NCI-H748 (cell line): Measurements from ENCODE around the gene SLC25A44.

Source experiments
- DNase-seq: peaks from one replicate; lab custom pipeline; 2025; ENCODE audit not compliant: unreplicated experiment; lab: John Stamatoyannopoulos, UW

The SLC25A44 gene

DNA sequence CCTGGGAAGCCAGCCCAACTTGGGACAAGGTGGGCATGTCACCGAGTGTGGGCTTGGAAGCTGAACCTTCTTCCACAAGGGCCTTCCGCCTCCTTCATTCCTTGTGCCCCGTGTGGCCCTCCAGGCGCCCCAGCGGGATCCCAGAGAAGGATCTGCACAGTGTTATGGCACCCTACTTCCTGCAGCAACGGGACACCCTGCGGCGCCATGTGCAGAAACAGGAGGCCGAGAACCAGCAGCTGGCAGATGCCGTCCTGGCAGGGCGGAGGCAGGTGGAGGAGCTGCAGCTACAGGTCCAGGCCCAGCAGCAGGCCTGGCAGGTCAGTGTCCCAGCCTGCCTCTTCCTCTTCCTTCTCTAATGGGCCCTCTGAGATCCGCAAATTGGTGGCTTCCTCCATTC is 42.3 kb downstream of the SLC25A44 start:
- DNase-seq: no peak

GRCh38 chr1:156238248-156238647 is 44.3 kb downstream of the SLC25A44 start:
- no peak for DNase-seq

DNA sequence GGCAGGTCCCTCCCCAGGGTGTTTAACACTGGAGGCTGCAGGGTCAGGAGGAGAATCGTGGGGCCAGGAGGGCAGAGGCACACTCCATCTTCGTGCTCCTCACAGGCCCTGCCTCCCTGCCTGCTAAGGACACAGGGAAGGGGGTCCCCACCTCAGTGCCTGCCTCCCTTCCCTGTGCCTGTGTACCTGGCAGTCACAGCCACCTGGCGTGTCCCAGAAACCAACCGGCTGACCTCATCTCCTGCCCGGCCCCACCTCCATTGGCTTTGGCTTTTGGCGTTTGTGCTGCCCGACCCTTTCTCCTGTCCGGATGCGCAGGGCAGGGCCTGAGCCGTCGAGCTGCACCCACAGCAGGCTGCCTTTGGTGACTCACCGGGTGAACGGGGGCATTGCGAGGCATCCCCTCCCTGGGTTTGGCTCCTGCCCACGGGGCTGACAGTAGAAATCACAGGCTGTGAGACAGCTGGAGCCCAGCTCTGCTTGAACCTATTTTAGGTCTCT is 47.5 kb downstream of the SLC25A44 start:
- no peak for DNase-seq

- no peak for DNase-seq
Measured at GRCh38 chr1:156241926-156242325, 48.0 kb downstream of the SLC25A44 start, which contains the start of gene BGLAP. Gene BGLAP, plus strand, starts transcription at chr1:156242184. Its CDS starts 48 bp downstream, at chr1:156242232.

DNA sequence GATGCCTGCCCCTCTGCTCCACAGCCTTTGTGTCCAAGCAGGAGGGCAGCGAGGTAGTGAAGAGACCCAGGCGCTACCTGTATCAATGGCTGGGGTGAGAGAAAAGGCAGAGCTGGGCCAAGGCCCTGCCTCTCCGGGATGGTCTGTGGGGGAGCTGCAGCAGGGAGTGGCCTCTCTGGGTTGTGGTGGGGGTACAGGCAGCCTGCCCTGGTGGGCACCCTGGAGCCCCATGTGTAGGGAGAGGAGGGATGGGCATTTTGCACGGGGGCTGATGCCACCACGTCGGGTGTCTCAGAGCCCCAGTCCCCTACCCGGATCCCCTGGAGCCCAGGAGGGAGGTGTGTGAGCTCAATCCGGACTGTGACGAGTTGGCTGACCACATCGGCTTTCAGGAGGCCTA is 48.8 kb downstream of the SLC25A44 start:
- DNase-seq: no peak

DNA sequence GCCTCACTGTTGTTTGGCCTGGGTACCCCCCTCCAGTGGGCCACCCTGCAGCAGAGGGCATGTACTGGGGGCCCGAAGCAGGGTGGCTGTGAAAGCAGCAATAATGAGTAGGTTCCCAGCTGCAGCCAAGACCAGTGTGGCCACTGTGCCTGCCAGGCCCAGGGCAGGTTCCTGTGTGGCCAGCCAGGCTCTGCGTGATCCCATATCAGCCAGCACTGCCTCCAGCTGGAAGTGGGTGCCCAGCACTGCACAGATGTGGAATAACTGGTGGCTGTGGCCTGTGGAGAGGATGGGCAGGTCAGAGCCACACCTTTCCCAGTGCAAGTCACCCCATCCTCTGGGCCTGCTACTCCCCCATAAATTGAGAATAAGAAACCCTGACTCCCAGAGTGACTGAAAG is 50.2 kb downstream of the SLC25A44 start:
- DNase-seq: no peak

DNA sequence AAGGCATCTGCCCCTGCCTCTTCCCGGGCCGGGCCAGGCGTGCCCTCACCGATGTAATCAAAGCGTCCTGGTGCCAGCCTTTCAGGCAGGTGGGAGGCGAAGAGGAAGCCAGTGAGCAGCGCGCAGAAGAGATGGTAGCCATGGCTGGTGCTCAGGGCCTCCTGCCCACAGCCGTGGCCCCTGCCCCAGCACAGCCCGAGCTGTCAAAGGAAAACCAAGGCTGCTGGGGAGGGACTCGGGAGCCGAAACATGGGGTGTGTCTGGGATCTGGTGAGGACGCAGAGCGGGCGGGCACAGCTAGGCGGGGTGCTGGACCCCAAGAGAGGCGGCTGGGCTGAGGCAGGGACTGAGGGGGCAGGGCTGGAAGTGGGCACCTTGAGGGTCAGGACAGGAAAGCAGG is 50.8 kb downstream of the SLC25A44 start:
- no peak for DNase-seq

DNA sequence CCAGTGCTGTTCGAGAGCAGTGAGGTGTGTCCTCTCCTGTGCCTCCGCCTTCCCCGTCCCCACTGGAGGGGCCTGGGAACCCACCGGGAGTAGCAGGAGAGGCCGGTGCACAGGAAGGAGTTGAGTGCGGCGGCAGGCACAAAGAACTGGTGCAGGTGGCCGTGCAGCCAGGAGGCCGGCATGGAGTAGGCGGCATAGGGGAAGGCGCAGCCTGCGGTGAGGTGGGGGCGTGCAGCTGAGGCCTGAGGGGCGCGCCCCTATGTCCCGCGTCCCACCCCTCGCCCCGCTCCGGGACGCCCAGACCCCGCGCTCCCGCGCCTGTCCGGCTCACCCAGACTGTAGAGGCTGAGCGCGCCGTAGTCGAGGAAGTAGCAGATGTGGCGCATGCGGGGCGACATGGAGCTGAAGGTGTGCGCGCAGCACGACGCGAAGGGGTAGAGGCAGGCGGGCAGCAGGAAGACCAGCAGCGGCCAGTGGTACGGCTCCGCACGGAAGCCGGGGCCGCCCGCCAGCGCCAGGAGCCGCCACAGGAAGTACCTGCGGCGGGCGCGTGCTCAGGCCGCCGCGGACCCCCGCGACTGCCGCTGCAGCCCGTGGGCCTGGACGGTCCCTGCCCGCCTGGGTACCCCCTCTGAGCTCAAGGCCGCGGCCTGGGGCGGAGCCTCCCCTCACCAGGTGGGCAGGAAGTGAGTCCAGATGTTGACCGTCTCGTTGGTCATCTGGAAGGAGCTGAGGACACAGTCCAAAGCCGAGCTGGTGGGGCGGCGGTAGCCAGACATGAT is 51.7 kb downstream of the SLC25A44 start:
- peak; percentile 73 for DNase-seq

DNA sequence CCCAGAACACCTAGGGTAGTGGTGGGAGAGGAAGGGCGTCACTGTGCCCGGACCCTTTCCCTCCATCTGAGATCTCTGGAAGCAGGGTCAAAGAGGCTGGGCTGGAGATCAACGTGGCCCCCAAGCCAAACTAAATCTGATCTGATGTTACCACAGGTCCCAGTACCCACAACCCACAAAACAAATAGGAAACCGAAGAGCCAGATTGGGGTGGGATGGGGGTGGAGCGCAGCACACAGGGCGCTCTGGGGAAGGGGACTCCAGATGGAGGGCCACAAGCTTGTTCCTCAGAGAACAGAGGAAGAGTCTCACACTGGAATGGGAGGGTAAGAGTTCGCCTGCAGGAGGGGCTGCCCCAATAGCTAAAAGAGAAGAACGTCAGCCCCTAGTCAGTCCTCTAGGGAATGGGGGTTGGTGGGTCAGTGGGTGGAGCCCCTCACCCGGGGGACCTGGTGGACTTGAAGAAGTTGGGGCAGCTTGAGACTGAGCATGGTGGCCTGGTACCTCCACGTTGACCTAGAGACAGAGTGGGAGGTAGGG is 52.4 kb downstream of the SLC25A44 start:
- no peak for DNase-seq

DNA sequence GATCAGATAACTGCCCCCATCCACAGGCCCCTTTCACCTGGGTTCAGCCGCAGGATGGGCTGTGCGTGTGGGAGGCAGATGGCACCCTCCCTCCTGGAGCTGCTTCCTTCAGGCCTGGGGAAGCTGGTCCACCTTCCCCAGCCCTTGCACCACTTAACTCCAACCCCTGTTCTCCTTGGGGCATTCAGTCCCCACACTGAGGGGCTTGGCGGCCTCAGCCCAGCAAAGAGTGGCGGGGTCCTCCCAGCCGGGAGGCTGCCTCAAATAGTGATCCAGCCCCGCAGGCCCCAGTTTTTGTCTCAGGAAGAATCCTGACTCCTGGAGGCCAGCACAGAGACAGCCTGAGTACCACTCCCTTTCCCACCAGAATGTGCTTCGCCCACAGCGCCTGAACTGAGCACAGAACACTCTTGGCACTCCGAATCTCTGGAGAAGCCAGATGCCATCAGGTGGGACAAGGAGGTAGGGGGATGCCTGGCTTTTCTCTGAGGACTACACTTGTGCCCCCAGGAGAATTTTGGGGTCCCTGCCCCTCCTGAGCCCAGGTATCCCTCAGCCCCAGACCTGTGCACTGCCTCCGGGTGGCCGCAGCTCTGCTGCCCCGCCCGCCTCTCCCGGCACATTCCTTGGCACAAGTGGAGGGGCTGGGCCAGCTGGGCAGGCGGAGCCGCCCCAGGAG is 53.0 kb downstream of the SLC25A44 start:
- peak; percentile 10 for DNase-seq

DNA sequence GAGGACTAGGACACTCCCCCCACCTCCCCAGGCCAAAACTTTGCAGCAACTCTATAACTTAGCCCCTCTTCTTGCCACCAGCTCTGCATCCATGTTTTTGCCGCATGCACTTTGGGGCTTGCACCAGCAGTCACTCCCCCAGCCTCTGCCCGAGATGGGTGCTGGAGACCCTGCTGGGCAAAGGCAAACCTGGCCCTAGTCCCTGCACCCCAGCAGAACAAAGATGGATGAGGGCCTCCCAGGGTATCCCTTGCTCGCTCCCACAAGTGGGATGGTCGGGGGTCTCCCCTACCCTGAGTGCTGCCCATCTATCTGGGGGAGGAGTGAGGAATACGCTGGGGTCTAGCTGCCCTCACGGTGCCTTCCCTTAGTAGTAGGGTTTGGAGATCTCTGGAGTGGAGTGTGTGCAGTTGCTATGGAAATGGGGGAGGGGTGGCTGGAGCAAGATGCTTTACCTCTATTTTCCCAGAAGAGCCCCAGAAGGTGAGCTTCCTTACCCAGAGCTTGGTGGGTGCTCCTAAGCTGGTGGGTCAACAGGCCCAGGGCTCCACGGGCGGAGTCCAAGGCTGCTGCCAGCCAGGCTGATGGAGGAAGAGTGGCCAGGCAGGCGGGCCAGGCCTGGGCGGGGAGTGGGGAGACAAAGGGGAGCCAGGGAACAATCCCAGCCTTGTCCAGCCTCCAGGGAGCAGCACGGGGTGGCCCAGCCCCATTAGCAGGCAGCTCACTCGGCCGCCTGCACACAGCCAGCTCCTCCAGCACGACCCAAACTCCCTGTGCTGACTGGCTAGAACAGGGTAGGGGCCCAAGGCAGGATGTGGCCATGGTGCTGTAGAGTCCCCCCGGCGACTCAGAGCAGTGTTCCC is 53.8 kb downstream of the SLC25A44 start, which contains the start of gene PAQR6:
Gene PAQR6, minus strand, starts transcription at position 597 of the 863 bp plus-strand sequence. CDS start 1,325 bp downstream, outside the sequence.
- peak; percentile 15 for DNase-seq

DNA sequence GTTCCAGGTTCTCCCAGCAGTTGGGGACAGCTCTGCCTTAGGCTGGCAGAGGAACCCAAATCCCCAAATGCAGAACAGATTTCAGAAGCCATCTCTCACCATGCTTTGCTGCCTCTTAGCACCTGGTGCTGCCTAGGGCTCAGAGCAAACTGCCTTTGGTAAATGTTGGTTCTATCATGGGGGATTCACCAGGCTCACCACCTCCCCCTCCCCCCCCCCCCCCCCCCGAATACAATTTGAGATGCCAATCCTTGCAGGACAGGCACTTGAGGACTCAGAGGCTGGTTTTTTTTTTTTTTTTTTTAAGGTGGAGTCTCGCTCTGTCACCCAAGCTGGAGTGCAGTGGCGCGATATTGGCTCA is 54.4 kb downstream of the SLC25A44 start:
- DNase-seq: no peak

DNA sequence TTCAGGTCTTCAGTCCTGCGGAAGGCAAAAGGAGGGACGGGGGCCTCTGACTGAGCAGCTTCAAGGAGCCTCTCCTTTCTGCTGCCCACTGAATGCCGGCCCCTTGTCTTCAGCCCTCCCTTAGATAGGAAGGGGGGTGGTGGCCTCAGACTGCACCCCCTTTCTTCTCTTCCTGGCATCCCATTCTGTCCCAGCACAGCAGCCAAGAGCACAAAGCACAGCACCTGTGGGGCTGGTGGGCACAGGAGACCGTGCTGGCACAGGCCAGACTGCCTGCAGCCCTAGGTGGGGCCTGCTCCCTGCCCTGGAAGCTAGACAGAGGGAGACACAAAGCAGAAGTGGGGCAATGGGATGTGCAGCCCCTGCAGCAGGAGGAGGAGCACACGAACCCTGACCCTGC is 55.7 kb downstream of the SLC25A44 start:
- DNase-seq: no peak

DNA sequence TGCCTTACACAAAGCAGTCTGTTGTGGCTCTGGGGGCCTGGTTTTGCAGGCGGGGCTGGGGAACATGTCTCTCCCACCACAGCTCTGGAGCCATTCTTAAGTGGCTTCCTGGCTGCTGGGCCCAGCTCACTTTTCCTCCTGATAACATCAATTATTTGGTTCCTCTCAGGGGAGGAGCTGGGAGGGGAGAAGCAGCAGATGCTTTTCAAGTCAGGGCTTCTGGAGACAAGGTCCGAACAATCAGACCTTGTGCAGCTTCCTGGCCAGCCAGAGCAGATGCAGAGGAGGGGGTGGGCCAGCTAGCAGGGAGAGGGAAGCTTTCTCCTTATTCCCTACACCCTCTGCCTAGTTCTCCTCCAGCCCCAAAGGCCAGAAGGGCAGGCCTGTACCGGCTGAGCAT is 57.6 kb downstream of the SLC25A44 start:
- DNase-seq: no peak

- no peak for DNase-seq
Measured at GRCh38 chr1:156253634-156254033, 59.7 kb downstream of the SLC25A44 start.

GRCh38 chr1:156257711-156258110 is 63.8 kb downstream of the SLC25A44 start:
- DNase-seq: no peak

DNA sequence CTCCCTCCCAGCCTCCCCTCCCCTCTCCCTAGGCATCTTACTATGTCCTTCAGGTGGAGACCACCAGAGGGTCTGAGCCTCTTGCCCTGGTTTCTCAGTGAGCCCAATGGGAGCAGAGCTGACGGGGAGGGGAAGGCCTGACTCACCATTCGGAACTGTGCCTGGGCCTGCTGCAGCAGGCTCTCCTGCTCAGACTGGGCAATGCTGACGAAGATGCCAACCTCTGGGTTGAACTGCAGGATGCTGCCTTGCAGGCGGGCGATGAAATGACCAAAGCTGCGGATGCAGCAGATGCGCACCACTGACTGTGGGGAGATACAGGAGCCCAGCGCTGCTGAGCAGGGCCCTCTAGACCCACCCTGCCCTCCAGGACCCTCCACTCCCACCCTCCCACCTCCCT is 65.0 kb downstream of the SLC25A44 start:
- DNase-seq: no peak

DNA sequence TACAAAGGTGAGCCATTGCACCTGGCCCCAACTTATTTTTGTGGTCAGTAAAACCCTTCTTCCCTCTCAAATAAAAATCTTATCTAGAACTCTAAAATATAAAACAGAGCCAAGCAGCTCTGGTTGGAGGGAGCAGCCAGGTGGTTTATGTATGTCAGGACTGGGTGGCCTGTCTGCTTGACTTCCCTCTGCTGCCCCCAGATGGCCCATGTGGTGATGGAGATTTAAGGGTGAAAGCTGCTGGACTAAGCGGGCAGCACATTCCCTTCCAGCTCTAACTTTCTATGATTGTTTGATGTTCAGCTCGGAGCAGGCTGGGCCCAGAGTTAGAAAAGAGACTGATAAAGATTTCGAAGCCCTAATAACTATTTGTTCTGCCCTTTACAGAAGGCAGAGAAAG is 65.9 kb downstream of the SLC25A44 start:
- DNase-seq: no peak

DNA sequence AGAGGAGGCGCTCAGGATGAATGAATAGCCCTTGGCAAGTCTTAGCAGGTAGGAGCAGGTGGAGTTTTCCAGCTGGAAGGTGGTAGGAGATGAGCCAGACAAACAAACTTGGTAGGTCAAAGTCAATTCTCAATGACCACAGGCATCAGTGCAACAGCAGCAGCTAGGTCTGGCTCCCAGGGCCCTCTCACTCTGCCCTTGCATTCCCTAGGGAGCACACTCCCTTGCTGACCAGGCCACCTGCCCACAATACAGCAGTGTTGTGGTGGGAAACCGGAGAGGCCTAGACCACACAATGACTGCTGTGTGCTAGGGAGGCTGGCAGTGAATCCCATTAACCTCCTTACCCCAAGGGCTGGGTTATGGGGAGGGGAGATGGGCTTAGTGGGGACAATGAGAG is 67.0 kb downstream of the SLC25A44 start:
- DNase-seq: no peak
